ENCODE results near the gene EPHB1.
"Not testable (repeated sequence)": the region's sequence is repeated elsewhere in the genome, so short reads cannot be mapped to it uniquely, and the experiment has no call there.

EPHB1 gene

DNA sequence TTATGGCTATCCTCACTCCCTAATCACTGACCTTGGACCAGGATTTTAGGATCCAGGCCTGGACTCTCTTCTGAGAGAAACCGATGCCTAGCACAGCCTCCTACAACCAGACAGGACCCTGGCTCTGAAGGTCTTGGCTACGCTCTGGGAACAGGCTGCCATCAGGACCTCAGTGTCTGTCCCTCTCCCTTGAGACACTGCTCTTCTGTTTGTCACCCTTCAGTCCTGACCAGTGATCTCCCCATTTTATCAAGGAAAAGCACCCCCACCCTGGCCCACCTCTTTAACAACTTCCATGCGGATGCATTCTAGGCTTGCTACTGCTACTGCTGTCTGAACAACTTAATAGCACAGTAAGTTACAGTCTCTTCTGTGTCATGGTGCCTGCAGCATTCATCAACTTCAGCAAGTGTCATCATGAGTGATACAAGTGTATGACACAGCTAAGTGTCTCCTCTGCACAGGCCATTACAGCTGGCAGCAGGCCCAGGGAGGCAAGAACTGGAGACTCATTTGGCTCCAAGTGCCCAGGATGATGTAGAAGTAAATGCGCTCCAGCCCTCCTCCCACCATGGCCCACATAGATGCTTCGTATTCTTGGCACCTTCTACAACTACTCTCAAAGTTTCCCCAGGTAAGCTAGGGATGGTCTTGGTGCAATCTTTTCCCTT, 302.4 kb downstream of the EPHB1 start:
- DNase-seq: no peak

DNA sequence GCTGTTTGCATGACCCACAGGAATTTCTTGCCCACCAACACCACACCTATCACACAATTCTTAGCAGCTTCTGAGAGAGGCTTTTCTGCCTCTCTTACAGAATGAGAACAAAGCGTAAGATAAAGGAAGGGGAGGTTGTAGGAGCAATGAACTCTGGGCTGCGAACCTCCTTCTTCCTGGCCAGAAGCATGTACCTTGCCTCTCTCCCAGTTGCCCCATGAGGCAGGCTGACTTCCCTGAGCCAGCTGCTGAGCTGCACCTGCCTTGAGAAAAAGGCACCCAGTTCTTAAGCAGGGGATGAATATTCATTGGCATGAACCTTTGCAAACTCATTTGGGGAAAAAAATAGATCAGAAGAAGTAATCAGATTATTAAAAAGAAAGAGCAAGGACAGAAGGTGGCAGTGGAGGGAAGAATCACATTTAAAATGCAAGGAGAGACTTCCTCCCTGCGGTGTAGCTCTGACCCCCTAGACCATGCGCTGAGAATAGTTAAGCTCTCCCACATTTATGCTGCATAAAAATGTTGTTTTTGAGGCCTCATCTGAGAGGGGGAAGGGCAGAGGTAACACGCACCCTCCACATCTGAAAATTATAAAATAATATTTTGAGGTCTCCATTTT, 304.8 kb downstream of the EPHB1 start:
- DNase-seq: no peak

DNA sequence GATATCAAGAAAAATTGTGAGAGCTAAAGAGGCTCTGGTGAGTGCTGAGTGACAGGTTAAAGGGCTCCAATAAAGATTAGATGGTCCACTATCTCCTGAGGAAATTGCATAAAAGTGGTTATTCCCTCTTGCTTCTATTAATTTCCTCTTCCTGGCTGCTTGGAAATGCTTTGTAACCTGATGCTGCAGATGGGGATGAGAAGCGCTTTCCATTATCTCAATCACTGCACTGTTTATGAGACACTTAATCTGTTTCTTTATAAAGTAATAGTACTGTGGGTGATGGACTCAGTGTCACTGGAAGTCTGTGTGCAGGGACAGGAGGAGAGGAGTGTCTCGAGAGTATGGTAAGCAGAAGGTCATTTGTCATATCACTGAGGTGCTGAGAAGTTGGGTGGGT, 305.3 kb downstream of the EPHB1 start:
- no peak for DNase-seq

DNA sequence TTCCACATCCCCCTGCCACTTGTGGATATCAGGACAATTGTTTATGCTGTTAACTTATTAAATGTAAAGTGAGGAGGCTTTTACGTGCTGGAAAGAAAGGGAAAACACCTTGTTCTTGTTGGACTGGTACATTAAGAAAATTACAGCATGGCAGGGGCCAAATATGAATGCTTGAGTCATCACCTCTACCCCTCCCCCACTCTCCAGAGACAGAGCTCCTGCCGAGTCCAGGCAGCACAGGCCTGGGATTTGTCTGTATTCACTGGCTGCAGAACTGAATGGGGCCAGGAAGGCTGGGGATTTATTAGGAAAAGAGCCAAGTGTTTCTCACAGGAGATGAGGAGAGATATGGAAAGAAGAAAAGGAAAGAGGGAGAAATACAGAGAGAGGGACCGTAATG, 308.9 kb downstream of the EPHB1 start:
- no peak for DNase-seq

- DNase-seq: no peak
Measured at GRCh38 chr3:135106445-135106844, 311.4 kb downstream of the EPHB1 start.

DNA sequence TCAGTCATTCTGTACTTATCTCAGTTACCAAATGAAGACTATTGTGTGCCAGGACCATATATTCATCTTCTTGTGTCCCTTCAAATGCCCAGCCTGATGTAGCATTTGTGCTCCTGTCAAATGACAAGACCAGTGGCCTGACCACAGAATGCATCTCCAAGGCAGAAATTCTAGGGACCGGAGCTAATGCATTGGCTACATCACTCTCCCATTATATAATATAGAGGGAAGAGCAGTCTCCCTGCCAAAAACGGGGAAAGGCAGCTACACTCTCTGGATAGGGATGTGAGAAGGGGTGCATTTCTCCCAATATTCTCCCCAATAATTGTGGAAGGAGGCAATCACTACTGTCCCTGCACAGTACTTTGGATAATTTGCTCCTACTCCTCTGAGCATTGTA, 312.0 kb downstream of the EPHB1 start:
- no peak for DNase-seq

- DNase-seq: no peak
Measured at GRCh38 chr3:135109681-135110080, 314.6 kb downstream of the EPHB1 start.

DNA sequence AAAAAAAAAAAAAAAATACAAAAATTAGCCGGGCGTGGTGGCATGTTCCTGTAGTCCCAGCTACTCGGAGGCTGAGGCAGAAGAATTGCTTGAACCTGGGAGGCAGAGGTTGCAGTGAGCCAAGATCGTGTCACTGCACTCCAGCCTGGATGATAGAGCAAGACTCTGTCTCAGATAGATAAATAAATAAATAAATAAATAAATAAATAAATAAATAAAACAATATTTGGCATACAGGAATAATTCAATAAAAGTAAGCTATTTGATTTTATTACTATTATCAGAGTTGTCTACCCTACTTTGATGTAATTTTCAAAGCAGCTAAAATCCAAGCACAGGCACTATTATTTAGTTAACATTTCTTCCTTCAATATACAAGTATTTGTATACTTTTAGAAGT, 319.5 kb downstream of the EPHB1 start:
- DNase-seq: not testable (repeated sequence)

DNA sequence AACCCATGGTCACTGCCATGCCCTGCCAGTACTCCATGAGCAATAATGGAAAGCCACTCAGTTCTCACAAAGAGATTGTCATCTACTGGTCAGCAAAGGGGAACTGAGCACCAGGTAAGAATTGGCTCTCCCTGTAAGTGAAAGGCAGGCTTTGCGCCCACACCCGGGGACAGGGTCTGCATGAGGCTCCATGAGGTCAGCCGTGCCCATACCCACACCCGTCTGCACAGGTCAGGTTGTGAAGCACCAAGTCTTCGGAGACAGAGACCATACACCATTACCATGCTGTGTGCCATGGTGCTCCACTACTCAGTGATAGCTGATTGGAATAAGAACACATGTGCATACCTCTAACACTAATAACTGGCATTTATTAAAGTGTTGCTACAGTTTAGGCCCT, 322.9 kb downstream of the EPHB1 start:
- no peak for DNase-seq

GRCh38 chr3:135118792-135119191, 323.7 kb downstream of the EPHB1 start:
- no peak for DNase-seq

DNA sequence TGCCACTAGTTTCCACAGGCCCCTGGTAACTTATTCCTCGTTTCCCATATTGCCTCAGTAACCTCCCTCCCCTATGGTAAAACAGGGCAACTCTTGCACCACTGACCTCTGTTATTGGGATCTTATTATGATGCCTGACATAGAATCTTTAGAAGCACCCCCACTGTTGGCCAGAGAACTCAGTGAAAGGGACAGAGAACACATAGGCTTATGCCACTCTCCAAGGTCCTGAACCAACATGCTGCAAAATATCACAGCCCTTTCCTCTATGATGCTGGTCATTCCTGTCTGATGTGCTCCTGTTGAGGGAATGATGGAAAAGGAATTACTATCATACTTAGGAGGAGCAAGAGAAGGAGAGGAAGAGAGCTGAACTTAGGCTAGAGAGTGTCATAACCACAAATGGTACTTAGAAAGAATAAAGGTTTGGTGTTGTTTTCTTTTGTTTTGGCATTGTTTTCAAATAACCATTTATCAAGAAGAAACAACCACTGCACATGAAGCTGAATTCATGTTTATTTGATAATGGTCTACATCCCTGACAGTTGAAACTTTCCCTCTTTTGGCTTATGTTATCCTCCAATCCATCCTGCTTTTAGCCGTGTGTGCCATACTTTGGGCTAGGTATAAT, 330.2 kb downstream of the EPHB1 start:
- no peak for DNase-seq

- no peak for DNase-seq
Measured at GRCh38 chr3:135127946-135128470, 332.9 kb downstream of the EPHB1 start.

DNA sequence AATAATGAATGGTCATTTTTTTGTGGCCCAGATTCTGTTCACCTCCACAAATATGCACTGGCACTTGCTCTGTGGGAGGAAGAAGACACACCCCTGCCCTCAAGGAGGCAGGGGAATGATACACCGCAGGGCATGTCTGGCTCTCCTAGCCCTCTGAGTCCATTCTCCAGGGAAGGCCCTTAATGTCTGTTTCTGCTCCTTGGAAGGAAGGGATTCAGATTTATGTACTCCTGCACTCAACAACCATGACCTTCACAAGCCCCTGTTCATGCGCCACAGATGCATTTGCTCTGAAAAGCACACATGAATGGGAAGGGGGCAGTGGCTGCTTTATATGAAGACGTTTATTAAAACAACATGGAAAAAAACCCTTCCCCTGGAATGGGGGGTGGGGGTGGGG, 333.8 kb downstream of the EPHB1 start:
- DNase-seq: no peak

GRCh38 chr3:135131290-135131689, 336.2 kb downstream of the EPHB1 start:
- DNase-seq: no peak

DNA sequence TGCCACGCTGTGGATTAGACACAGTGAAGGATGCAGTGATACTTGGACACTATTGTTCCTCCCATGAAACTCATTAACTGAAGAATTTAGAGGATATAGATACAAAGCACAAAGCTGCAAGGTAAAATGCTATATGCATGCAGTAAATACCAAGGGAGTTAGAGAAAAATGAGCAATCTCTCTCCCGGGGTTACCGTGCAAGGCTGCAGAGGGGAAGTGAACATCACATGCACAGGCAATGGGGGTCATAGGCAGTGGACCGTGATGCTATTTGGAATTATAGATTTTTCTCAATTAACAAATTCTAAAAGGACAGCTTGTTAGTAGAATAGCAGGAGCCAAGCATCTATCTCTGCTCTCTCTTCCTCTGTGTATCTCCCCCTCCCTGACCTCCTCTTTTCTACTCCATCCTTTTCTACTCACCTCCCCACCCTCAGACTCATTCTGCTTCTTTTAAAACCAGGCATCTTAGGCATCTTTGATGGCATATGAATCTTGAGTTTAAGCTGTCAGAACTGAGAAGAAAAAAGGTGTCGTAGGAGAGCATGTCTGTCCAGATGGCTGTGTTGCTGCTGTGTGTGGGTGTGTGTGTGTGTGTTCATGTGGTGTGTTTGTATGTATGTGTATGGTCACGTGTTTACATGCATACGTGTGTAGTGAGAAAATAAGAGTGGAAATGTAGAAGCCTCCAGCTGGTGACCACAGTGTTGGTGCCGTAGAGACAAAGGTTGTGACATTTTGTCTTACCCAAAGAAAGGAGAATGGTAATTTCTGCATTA, 339.0 kb downstream of the EPHB1 start:
- DNase-seq: no peak

DNA sequence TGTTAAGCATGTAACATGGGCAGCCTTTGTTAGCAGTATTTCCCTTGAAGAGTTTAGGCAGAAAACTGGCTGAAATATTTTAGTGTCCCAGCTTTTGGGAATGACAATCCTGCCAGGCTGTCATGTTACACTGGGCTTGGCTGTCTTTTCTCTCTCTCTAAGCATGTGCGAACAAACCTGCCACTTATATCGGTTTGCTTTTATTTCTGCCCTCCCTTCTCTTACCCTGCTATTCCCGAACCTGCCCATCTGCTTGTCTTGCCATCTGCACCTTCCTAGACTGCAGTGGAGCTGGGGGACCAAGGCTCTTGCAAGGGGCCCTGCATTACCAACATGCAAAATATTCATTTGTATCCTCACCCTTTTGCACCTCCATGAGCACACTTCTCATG, 339.6 kb downstream of the EPHB1 start:
- no peak for DNase-seq

GRCh38 chr3:135135445-135135844, 340.4 kb downstream of the EPHB1 start:
- DNase-seq: no peak

DNA sequence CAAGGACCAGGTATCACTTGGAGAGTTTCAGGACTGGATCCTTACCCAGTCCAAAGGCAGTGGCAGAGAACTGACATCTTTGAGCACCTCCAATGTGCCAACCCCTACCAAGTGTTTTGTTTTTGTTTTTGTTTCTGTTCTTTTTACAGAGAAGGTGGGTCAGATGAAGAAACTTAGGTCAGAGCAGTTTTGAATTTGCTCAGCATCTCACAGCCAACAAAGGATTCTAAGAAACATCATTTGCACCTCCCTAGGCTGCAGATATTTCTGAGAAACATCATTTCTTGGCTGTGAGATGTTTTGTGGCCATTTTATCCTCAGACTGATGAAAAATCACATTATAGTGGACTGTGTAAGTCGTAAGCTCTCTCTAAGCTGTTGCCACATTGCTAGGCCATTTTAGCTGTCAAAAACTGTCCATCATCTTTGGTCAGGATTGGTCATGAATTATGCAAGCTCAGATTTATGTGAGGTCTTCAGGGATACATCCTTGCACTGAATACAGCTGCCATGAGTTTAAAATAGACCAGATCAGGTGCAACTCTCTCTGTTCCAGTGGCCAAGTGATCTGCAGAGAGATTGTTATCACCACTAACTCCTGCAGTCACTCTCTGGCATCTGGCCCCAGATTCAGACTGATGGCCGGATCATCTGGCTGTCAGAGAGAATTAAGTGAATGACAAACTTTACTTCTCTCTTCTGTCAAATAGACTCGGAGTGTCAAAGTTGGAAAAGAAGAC, 341.5 kb downstream of the EPHB1 start:
- no peak for DNase-seq

DNA sequence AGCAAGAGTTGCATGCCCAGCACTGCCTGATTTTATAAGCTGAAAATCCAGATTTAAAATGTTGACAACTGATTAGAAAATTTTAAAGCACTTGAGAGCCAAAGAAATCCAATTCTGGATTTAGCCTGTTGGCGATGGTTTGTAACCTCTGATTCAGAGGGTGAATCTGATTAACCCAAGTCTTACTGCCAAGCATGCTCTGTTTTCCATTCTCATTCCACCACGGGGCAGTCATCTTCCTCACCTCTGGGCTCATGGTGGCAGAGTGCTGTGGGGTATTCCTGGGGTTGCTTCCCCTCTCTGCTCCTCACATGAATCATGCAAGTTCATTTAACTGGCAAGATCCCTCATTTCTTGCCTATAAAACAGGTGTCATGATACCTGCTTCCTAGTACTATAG, 342.2 kb downstream of the EPHB1 start:
- no peak for DNase-seq

- no peak for DNase-seq
Measured at GRCh38 chr3:135138776-135139175, 343.7 kb downstream of the EPHB1 start.

GRCh38 chr3:135140591-135140990, 345.5 kb downstream of the EPHB1 start:
- no peak for DNase-seq

GRCh38 chr3:135141160-135141559, 346.1 kb downstream of the EPHB1 start:
- no peak for DNase-seq

GRCh38 chr3:135141672-135142071, 346.6 kb downstream of the EPHB1 start:
- DNase-seq: no peak
